MM.1S (cell line): ENCODE data around the gene ALPL.

ENCODE experiments used
- DNase-seq: peaks from one replicate; pipeline ENCODE4 v3.0.0-alpha.2; 2015
- H2AFZ ChIP-seq: fragments of 300-600 bp; sonication (generic); 2 replicates; pipeline ENCODE4 v1.6.0; 2016; ENCODE audit warnings: antibody characterized with exemption, low read length
- H3F3A ChIP-seq: fragments of 300-600 bp; sonication (generic); 2 replicates; pipeline ENCODE4 v1.6.1; 2016; ENCODE audit warnings: mild to moderate bottlenecking, antibody characterized with exemption, low read length, moderate library complexity, mixed read lengths; ENCODE audit not compliant: insufficient read depth
- H3K27ac ChIP-seq: fragments of 300-600 bp; sonication (generic); 2 replicates; pipeline ENCODE4 v1.5.1; 2016; ENCODE audit warnings: mild to moderate bottlenecking, low read length
- H3K27me3 ChIP-seq: fragments of 300-600 bp; sonication (generic); replicated peaks from 2 replicates; pipeline ENCODE4 v1.6.0; 2016; ENCODE audit warnings: low read length; ENCODE audit not compliant: insufficient read depth
- H3K36me3 ChIP-seq: fragments of 300-600 bp; sonication (generic); replicated peaks from 2 replicates; pipeline ENCODE4 v1.6.1; 2016; ENCODE audit warnings: mild to moderate bottlenecking, low read length, mixed read lengths; ENCODE audit not compliant: insufficient read depth
- H3K4me1 ChIP-seq: fragments of 300-600 bp; sonication (generic); 2 replicates; pipeline ENCODE4 v1.6.1; 2016; ENCODE audit warnings: low read length, mixed read lengths
- H3K4me2 ChIP-seq: fragments of 300-600 bp; sonication (generic); 2 replicates; pipeline ENCODE4 v1.6.0; 2016; ENCODE audit warnings: low read depth, low read length
- H3K4me3 ChIP-seq: fragments of 300-600 bp; sonication (generic); 2 replicates; pipeline ENCODE4 v1.5.1; 2016; ENCODE audit warnings: low read length, mixed read lengths
- H3K79me2 ChIP-seq: fragments of 300-600 bp; sonication (generic); 2 replicates; pipeline ENCODE4 v1.6.1; 2016; ENCODE audit warnings: mixed run types, low read length, mixed read lengths
- H3K9ac ChIP-seq: fragments of 300-600 bp; sonication (generic); 2 replicates; pipeline ENCODE4 v1.6.1; 2016; ENCODE audit warnings: low read length, mixed read lengths
- H3K9me2 ChIP-seq: fragments of 300-600 bp; sonication (generic); replicated peaks from 2 replicates; pipeline ENCODE4 v1.6.1; 2016; ENCODE audit warnings: mild to moderate bottlenecking, low read length, mixed read lengths; ENCODE audit not compliant: insufficient read depth
- H3K9me3 ChIP-seq: fragments of 300-600 bp; sonication (generic); replicated peaks from 2 replicates; pipeline ENCODE4 v1.6.1; 2016; ENCODE audit warnings: mild to moderate bottlenecking, low read length, mixed read lengths; ENCODE audit not compliant: insufficient read depth
- H4K20me1 ChIP-seq: fragments of 300-600 bp; sonication (generic); 2 replicates; pipeline ENCODE4 v1.6.1; 2016; ENCODE audit warnings: mild to moderate bottlenecking, low read length, moderate library complexity, mixed read lengths; ENCODE audit not compliant: insufficient read depth
- EZH2 ChIP-seq: fragments of 300-600 bp; sonication (generic); optimal IDR thresholded peaks from 2 replicates; pipeline ENCODE3; 2017; ENCODE audit warnings: low read depth, mild to moderate bottlenecking, antibody characterized with exemption, low read length, mixed read lengths
- EZH2phosphoT487 ChIP-seq: fragments of 300-600 bp; sonication (generic); IDR thresholded peaks from 2 replicates; pipeline ENCODE4 v1.6.1; 2018; ENCODE audit warnings: antibody characterized with exemption, low read length
- TF ChIP-seq, protein P1 (sequence below): fragments of 300-600 bp; sonication (generic); IDR thresholded peaks from 2 replicates; pipeline ENCODE4 v1.5.1; 2016; ENCODE audit warnings: antibody characterized with exemption, low read length, mixed read lengths

ALPL gene

DNA sequence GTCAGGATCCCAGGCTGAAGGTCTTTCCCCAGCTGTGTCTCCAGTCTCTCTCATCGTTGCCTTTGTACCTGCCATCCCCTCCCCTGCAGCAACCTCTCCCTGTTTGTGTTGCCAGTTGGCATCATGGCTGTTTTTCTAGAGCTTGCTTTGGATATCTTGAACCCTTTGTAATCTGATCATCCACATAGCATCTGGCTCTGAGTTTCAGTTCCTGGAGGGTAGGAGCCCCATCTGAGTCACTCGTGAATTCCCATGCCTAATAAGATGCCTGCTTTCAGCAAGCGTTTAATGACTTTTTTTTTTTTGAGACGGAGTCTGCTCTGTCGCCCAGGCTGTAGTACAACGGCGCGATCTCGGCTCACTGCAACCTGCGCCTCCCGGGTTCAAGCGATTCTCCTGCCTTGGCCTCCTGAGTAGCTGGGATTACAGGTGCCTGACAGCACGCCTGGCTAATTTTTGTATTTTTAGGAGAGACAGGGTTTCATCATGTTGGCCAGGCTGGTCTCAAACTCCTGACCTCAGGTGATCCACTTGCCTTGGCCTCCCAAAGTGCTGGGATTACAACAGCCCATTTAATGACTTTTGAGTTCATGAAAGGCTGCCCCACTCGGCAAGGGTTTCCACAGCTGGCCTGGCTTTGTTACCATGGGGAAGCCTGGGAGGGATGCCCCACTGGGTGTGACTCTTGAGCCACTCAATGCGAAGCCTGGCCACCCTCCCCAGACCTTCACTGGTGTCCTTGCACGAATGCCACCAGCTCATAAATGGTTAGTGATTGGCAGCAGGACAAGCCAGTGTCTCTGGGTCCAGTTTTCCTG is 11.9 kb downstream of the ALPL start:
- Histone ChIP-seq H3K36me3 (no peaks in the 10 kb centered on the region), H3K9ac (no peak overlapping the region), H3K9me2 (no peaks in the 10 kb centered on the region), H3K4me1 (no peaks in the 10 kb centered on the region), H3F3A (no peaks in the 10 kb centered on the region), H3K27ac (no peak overlapping the region), H3K79me2 (no peaks in the 10 kb centered on the region), H3K4me3 (no peak overlapping the region), H3K4me2 (no peak overlapping the region), H4K20me1 (no peaks in the 10 kb centered on the region), H2AFZ (no peak overlapping the region), H3K9me3 (no peaks in the 10 kb centered on the region), H3K27me3 (peaks cover 35% of the 10 kb centered on the region)
- no peak for DNase-seq
- no peak for TF ChIP-seq EZH2
- TF ChIP-seq, protein P1, sequence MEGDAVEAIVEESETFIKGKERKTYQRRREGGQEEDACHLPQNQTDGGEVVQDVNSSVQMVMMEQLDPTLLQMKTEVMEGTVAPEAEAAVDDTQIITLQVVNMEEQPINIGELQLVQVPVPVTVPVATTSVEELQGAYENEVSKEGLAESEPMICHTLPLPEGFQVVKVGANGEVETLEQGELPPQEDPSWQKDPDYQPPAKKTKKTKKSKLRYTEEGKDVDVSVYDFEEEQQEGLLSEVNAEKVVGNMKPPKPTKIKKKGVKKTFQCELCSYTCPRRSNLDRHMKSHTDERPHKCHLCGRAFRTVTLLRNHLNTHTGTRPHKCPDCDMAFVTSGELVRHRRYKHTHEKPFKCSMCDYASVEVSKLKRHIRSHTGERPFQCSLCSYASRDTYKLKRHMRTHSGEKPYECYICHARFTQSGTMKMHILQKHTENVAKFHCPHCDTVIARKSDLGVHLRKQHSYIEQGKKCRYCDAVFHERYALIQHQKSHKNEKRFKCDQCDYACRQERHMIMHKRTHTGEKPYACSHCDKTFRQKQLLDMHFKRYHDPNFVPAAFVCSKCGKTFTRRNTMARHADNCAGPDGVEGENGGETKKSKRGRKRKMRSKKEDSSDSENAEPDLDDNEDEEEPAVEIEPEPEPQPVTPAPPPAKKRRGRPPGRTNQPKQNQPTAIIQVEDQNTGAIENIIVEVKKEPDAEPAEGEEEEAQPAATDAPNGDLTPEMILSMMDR: no peak
- no peak for TF ChIP-seq EZH2phosphoT487

DNA sequence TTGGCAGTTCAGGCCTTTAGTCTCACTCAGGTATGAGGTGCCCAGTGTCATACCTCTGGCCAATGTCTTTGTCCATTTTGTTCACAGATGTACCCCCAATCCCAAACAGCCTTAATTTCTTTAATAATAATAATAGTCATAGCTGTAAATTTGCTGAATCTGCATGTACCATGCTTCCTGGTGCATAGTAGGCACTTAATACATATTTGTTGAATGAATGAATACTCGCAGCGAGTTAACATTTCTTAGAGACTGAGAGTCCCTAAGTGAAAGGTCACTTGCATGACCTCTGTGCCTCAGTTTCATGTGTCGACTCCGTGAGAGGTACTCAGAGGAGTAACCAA is 12.5 kb downstream of the ALPL start:
- no peaks in the 10 kb centered on the region for H3K36me3 ChIP-seq
- H3K79me2 ChIP-seq: no peaks in the 10 kb centered on the region
- no peaks in the 10 kb centered on the region for H3K9me2 ChIP-seq
- no peak overlapping the region for H3K27ac ChIP-seq
- H3K27me3 ChIP-seq: peaks cover 34% of the 10 kb centered on the region
- DNase-seq: no peak
- H3K4me3 ChIP-seq: no peak overlapping the region
- H4K20me1 ChIP-seq: no peaks in the 10 kb centered on the region
- no peak overlapping the region for H2AFZ ChIP-seq
- no peak for TF ChIP-seq EZH2
- TF ChIP-seq EZH2phosphoT487: no peak
- TF ChIP-seq, protein P1: no peak
- H3K9ac ChIP-seq: no peak overlapping the region
- no peaks in the 10 kb centered on the region for H3K4me1 ChIP-seq
- H3K9me3 ChIP-seq: no peaks in the 10 kb centered on the region
- no peaks in the 10 kb centered on the region for H3F3A ChIP-seq
- no peak overlapping the region for H3K4me2 ChIP-seq

DNA sequence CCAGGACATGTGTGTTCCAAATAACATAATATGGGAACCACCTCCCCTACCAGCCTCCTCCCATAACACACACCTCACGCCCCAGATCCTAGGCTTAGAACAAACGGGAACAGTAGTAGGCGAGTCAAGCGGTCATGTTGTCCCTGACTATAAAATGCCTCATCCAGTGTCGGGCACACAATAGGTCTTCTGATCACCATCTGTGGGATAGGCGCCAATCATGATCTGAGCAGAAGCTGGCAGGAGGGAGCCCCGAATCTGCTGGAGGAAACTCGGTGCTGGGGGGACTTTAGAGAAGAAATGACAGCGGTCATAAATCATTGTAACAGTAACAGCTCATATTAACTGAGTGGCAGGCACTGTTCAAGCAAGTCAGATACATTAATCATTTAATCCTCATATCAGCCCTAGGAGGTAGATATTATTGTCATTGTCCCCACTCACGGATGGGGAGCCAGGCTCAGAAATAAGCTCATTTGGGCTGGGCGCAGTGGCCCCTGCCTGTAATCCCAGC is 13.4 kb downstream of the ALPL start:
- no peak overlapping the region for H3K4me2 ChIP-seq
- H2AFZ ChIP-seq: no peak overlapping the region
- H3K9me3 ChIP-seq: no peaks in the 10 kb centered on the region
- H3K27me3 ChIP-seq: peaks cover 40% of the 10 kb centered on the region
- TF ChIP-seq EZH2 (no peak), EZH2phosphoT487 (no peak)
- TF ChIP-seq, protein P1: no peak
- no peak for DNase-seq
- H3K9me2 ChIP-seq: no peaks in the 10 kb centered on the region
- no peak overlapping the region for H3K4me3 ChIP-seq
- H3K36me3 ChIP-seq: no peaks in the 10 kb centered on the region
- no peaks in the 10 kb centered on the region for H3F3A ChIP-seq
- H4K20me1 ChIP-seq: no peaks in the 10 kb centered on the region
- no peak overlapping the region for H3K9ac ChIP-seq
- H3K79me2 ChIP-seq: no peaks in the 10 kb centered on the region
- H3K27ac ChIP-seq: no peak overlapping the region
- H3K4me1 ChIP-seq: no peaks in the 10 kb centered on the region
